HCT116 (cell line): ENCODE results near the gene ANGPTL8. TPM values are rescaled to one million over a fixed set of nuclear protein-coding genes. Genes with fewer than 3 reads are reported as not detected.

Experiments used
- ATAC-seq: fragments of 200-7000 bp; cut with Tn5 transposase; 2 replicates; pipeline ENCODE4 v1.9.1; 2020; ENCODE audit warnings: mild to moderate bottlenecking, moderate library complexity
- BruUV-seq: library from RNA; stranded (reverse); fragments of 400-500 nt; replicated peaks from 2 replicates; lab custom pipeline; 2021; lab: Mats Ljungman, UMichigan
- CTCF ChIA-PET: fragments of 300-600 bp; sonication (Branson Sonifier 250); formaldehyde crosslinking; loops from one replicate; lab custom pipeline; 2021; ENCODE audit warnings: antibody characterized with exemption; lab: Charles Lee
- POLR2A ChIA-PET: fragments of 300-600, 350-600 bp; sonication (Branson Sonifier 250); formaldehyde crosslinking; loops from one replicate; lab custom pipeline; 2021; ENCODE audit warnings: antibody characterized with exemption; lab: Charles Lee
- RAD21 ChIA-PET, 2 experiments: fragments of 300-600 bp; sonication (Branson Sonifier 250); formaldehyde crosslinking; loops; one replicate each; lab custom pipeline; 2023; ENCODE audit warnings: low total read pairs in 2 of 2; ENCODE audit not compliant: uncharacterized antibody in 2 of 2, unreplicated experiment in 2 of 2, low non-redundant PET in 1 of 2; lab: Charles Lee
- DNase-seq: peaks from one replicate; pipeline ENCODE4 v3.0.0-alpha.2; 2010; ENCODE audit warnings: low read depth, low spot score
- H2AFZ ChIP-seq: fragments of 200-600 bp; shearing (Covaris generic), sonication (generic); 2 replicates; pipeline ENCODE4 v1.6.1; 2017; ENCODE audit warnings: low read depth, mixed run types, mixed read lengths, antibody characterized with exemption, low read length; ENCODE audit not compliant: poor library complexity, severe bottlenecking
- H3K27ac ChIP-seq: 2 replicates; pipeline ENCODE4 v1.5.1; 2012; ENCODE audit warnings: low read depth, low read length
- H3K27me3 ChIP-seq: fragments of 200-600 bp; sonication (generic); 2 replicates; pipeline ENCODE4 v1.6.1; 2016; ENCODE audit warnings: mixed run types, low read length, mixed read lengths; ENCODE audit not compliant: insufficient read depth
- H3K36me3 ChIP-seq, 2 experiments: fragments of 200-500 bp in 1 of 2; fragments of 200-600 bp in 1 of 2; sonication (Bioruptor generic) in 1 of 2; sonication (generic) in 1 of 2; 2 replicates each; pipeline versions ENCODE4 v1.5.1 to v1.6.1; 2014 to 2016; ENCODE audit warnings: low read length in 2 of 2, inconsistent platforms in 1 of 2, mixed read lengths in 1 of 2, mixed run types in 1 of 2; ENCODE audit not compliant: insufficient read depth in 2 of 2, control insufficient read depth in 1 of 2
- H3K4me1 ChIP-seq, 2 experiments: fragments of 200-600 bp in 1 of 2; sonication (generic) in 1 of 2; 2 replicates each; pipeline versions ENCODE4 v1.5.1 to v1.6.1; 2012 to 2017; ENCODE audit warnings: low read length in 2 of 2, inconsistent platforms in 1 of 2, mild to moderate bottlenecking in 1 of 2, mixed read lengths in 1 of 2, mixed run types in 1 of 2, moderate library complexity in 1 of 2; ENCODE audit not compliant: insufficient read depth in 2 of 2, control insufficient read depth in 1 of 2
- H3K4me2 ChIP-seq: fragments of 200-600 bp; sonication (generic); 2 replicates; pipeline ENCODE4 v1.6.1; 2017; ENCODE audit warnings: mixed run types, low read length, mixed read lengths
- H3K4me3 ChIP-seq, 2 experiments: fragments of 200-600 bp in 1 of 2; sonication (generic) in 1 of 2; replicated peaks in 1 of 2; 2 replicates each; pipeline ENCODE4 v1.5.1; 2011 to 2016; ENCODE audit warnings: low read length in 2 of 2, control low read depth in 1 of 2, low read depth in 1 of 2, mild to moderate bottlenecking in 1 of 2, mixed read lengths in 1 of 2, mixed run types in 1 of 2
- H3K79me2 ChIP-seq: fragments of 200-600 bp; sonication (generic); 2 replicates; pipeline ENCODE4 v1.6.1; 2017; ENCODE audit warnings: mild to moderate bottlenecking, mixed run types, low read length, moderate library complexity, mixed read lengths; ENCODE audit not compliant: insufficient read depth
- H3K9ac ChIP-seq: fragments of 200-600 bp; sonication (generic); 2 replicates; pipeline ENCODE4 v1.6.1; 2016; ENCODE audit warnings: low read length, mixed read lengths
- H3K9me2 ChIP-seq: fragments of 200-600 bp; sonication (generic), shearing (Covaris generic); 2 replicates; pipeline ENCODE4 v1.6.1; 2017; ENCODE audit warnings: mixed run types, mild to moderate bottlenecking, moderate library complexity; ENCODE audit not compliant: insufficient read depth
- H3K9me3 ChIP-seq, 2 experiments: fragments of 200-500 bp in 1 of 2; fragments of 200-600 bp in 1 of 2; sonication (Bioruptor generic) in 1 of 2; sonication (generic) in 1 of 2; 2 replicates each; pipeline ENCODE4 v1.6.1; 2014 to 2017; ENCODE audit warnings: low read length in 2 of 2, mixed read lengths in 2 of 2, inconsistent platforms in 1 of 2, low read depth in 1 of 2, mild to moderate bottlenecking in 1 of 2, mixed run types in 1 of 2, moderate library complexity in 1 of 2; ENCODE audit not compliant: control insufficient read depth in 1 of 2, insufficient read depth in 1 of 2
- H4K20me1 ChIP-seq: fragments of 200-600 bp; sonication (generic), shearing (Covaris generic); 2 replicates; pipeline ENCODE4 v1.6.1; 2017; ENCODE audit warnings: mixed run types, mild to moderate bottlenecking, moderate library complexity; ENCODE audit not compliant: insufficient read depth
- CBX3 ChIP-seq: IDR thresholded peaks from 2 replicates; pipeline ENCODE4 v1.6.1; 2012; ENCODE audit warnings: low read depth
- CEBPB ChIP-seq: IDR thresholded peaks from 2 replicates; pipeline ENCODE4 v1.6.1; 2012; ENCODE audit warnings: low read depth
- EGR1 ChIP-seq: IDR thresholded peaks from 2 replicates; pipeline ENCODE4 v1.6.1; 2012; ENCODE audit warnings: low read depth
- EZH2 ChIP-seq: fragments of 200-600 bp; sonication (generic); IDR thresholded peaks from 2 replicates; pipeline ENCODE4 v1.6.1; 2017; ENCODE audit warnings: antibody characterized with exemption, mixed run types
- FOSL1 ChIP-seq: IDR thresholded peaks from 2 replicates; pipeline ENCODE4 v1.6.1; 2012; ENCODE audit warnings: low read depth
- JUND ChIP-seq: IDR thresholded peaks from 2 replicates; pipeline ENCODE4 v1.6.1; 2012
- POLR2A ChIP-seq: IDR thresholded peaks from 2 replicates; pipeline ENCODE4 v1.7.0; 2011; ENCODE audit warnings: borderline replicate concordance; ENCODE audit not compliant: insufficient read depth, insufficient read length; ENCODE audit errors: extremely low read depth
- RAD21 ChIP-seq: IDR thresholded peaks from 2 replicates; pipeline ENCODE4 v1.6.1; 2012; ENCODE audit warnings: low read depth, mild to moderate bottlenecking
- SIN3A ChIP-seq: IDR thresholded peaks from 2 replicates; pipeline ENCODE4 v1.6.1; 2012; ENCODE audit warnings: low read depth
- TCF7L2 ChIP-seq: IDR thresholded peaks from 2 replicates; pipeline ENCODE4 v1.7.0; 2011; ENCODE audit warnings: borderline replicate concordance, inconsistent platforms; ENCODE audit not compliant: insufficient read depth, insufficient read length; ENCODE audit errors: extremely low read depth
- YY1 ChIP-seq: IDR thresholded peaks from 2 replicates; pipeline ENCODE4 v1.6.1; 2011; ENCODE audit warnings: low read length, low read depth, moderate library complexity, mild to moderate bottlenecking; ENCODE audit not compliant: insufficient replicate concordance; ENCODE audit errors: extremely low read depth
- ZFX ChIP-seq: fragments of 450-650 bp; IDR thresholded peaks from 2 replicates; pipeline ENCODE4 v1.6.1; 2017
- intact Hi-C: fragments of 100-400 bp; cut with micrococcal nuclease; formaldehyde crosslinking; loops from 2 replicates; pipeline ENCODE4 v1.10.0; 2022
- total RNA-seq: library from RNA; stranded (reverse); gene quantifications from one replicate; pipeline ENCODE4 v1.2.1, GENCODE V29; 2021; ENCODE audit not compliant: unreplicated experiment
- TF ChIP-seq, protein P1 (sequence below): IDR thresholded peaks from 2 replicates; pipeline ENCODE4 v1.6.1; 2012; ENCODE audit warnings: low read depth
- TF ChIP-seq, protein P2 (sequence below): IDR thresholded peaks from 2 replicates; pipeline ENCODE4 v1.6.1; 2012
- TF ChIP-seq, protein P3 (sequence below), 3 experiments: fragments of 200-600 bp in 1 of 3; sonication (generic) in 1 of 3; IDR thresholded peaks in 2 of 3; conservative IDR thresholded peaks in 1 of 3; 2 replicates each; pipeline ENCODE4 v1.5.1; 2012 to 2017; ENCODE audit warnings: low read depth in 2 of 3, low read length in 2 of 3, antibody characterized with exemption in 1 of 3, borderline replicate concordance in 1 of 3, control low read depth in 1 of 3, mild to moderate bottlenecking in 1 of 3, mixed read lengths in 1 of 3, mixed run types in 1 of 3, moderate library complexity in 1 of 3; ENCODE audit not compliant: insufficient read depth in 1 of 3

The ANGPTL8 gene
- total RNA-seq, 1 experiment from 2014 or later, result not detected

DNA sequence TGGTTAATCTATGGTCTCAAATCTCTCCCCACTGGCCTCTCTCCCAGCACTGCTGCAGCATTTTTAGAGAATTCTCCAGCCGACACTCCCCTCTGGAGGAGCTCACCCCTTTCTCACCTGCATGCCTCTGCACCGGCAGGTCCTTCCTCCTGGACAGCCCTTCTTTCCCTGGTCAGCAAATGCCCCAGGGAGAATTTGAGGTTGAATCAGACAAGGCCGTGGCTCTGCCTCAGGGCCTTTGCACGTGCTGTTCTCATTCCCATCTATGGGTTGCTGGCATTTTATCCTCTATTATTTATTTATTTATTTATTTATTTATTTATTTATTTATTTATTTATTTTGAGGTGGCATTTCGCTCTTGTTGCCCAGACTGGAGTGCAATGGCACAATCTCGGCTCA is 24.3 kb downstream of the ANGPTL8 start:
- ATAC-seq (no peak), DNase-seq (no peak)
- H3K27ac ChIP-seq, result no peak overlapping the region
- H3K36me3 ChIP-seq, result no peaks in the 10 kb centered on the region
- no peak overlapping the region for H3K4me3 ChIP-seq
- H3K4me1 ChIP-seq, result peaks cover 18 to 42% of the 10 kb centered on the region in 2 experiments
- ChIA-PET POLR2A (no interaction called here), CTCF (no interaction called here), RAD21 (no interaction called here)
- H3K9me3 ChIP-seq, result no peaks in the 10 kb centered on the region
- no TSS peak for BruUV-seq
- intact Hi-C loops, result no loop called here
- no peaks in the 10 kb centered on the region for H3K9me2 ChIP-seq
- no peaks in the 10 kb centered on the region for H4K20me1 ChIP-seq
- TF ChIP-seq POLR2A (no peak), CEBPB (no peak), EGR1 (no peak), ZFX (no peak), SIN3A (no peak), JUND (no peak), EZH2 (no peak), FOSL1 (no peak), RAD21 (no peak), CBX3 (no peak), YY1 (no peak), TCF7L2 (no peak)
- TF ChIP-seq, protein P1, sequence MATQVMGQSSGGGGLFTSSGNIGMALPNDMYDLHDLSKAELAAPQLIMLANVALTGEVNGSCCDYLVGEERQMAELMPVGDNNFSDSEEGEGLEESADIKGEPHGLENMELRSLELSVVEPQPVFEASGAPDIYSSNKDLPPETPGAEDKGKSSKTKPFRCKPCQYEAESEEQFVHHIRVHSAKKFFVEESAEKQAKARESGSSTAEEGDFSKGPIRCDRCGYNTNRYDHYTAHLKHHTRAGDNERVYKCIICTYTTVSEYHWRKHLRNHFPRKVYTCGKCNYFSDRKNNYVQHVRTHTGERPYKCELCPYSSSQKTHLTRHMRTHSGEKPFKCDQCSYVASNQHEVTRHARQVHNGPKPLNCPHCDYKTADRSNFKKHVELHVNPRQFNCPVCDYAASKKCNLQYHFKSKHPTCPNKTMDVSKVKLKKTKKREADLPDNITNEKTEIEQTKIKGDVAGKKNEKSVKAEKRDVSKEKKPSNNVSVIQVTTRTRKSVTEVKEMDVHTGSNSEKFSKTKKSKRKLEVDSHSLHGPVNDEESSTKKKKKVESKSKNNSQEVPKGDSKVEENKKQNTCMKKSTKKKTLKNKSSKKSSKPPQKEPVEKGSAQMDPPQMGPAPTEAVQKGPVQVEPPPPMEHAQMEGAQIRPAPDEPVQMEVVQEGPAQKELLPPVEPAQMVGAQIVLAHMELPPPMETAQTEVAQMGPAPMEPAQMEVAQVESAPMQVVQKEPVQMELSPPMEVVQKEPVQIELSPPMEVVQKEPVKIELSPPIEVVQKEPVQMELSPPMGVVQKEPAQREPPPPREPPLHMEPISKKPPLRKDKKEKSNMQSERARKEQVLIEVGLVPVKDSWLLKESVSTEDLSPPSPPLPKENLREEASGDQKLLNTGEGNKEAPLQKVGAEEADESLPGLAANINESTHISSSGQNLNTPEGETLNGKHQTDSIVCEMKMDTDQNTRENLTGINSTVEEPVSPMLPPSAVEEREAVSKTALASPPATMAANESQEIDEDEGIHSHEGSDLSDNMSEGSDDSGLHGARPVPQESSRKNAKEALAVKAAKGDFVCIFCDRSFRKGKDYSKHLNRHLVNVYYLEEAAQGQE, result no peak
- TF ChIP-seq, protein P2, sequence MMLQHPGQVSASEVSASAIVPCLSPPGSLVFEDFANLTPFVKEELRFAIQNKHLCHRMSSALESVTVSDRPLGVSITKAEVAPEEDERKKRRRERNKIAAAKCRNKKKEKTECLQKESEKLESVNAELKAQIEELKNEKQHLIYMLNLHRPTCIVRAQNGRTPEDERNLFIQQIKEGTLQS, result no peak
- TF ChIP-seq, protein P3, sequence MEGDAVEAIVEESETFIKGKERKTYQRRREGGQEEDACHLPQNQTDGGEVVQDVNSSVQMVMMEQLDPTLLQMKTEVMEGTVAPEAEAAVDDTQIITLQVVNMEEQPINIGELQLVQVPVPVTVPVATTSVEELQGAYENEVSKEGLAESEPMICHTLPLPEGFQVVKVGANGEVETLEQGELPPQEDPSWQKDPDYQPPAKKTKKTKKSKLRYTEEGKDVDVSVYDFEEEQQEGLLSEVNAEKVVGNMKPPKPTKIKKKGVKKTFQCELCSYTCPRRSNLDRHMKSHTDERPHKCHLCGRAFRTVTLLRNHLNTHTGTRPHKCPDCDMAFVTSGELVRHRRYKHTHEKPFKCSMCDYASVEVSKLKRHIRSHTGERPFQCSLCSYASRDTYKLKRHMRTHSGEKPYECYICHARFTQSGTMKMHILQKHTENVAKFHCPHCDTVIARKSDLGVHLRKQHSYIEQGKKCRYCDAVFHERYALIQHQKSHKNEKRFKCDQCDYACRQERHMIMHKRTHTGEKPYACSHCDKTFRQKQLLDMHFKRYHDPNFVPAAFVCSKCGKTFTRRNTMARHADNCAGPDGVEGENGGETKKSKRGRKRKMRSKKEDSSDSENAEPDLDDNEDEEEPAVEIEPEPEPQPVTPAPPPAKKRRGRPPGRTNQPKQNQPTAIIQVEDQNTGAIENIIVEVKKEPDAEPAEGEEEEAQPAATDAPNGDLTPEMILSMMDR (IDR thresholded peaks at IDR 0.05 in 2 of 3, conservative IDR thresholded peaks at IDR 0.05 in 1 of 3; ENCODE audit: borderline replicate concordance in 1 of 3, insufficient read depth in 1 of 3, low read depth in 2 of 3, low read length in 2 of 3), result no peak
- H2AFZ ChIP-seq, result no peak overlapping the region
- no peaks in the 10 kb centered on the region for H3K27me3 ChIP-seq
- H3K4me2 ChIP-seq, result no peak overlapping the region
- no peaks in the 10 kb centered on the region; the same call in 1 of the 2 replicates for H3K79me2 ChIP-seq
- H3K9ac ChIP-seq, result no peak overlapping the region
